Stomach (tissue), 9 donors: ENCODE measurements around the gene MS4A8. TPM values are rescaled to one million over a fixed set of nuclear protein-coding genes. Genes with fewer than 3 reads are reported as not detected.
A peak's percentile ranks its signal among the peaks of the same experiment; 100 is the strongest.
"Not testable (repeated sequence)": the region's sequence is repeated elsewhere in the genome, so short reads cannot be mapped to it uniquely, and the experiment has no call there.

Experiments used
- DNase-seq, 2 donors: peaks; one replicate each; pipeline versions ENCODE4 v3.0.0 to v3.0.0-alpha.2; 2013 to 2019
- H3K27ac ChIP-seq, 5 donors: fragments of 200-600 bp in 4 of 5; sonication (generic) in 4 of 5; one replicate each; pipeline ENCODE4 v1.5.1; 2013 to 2019; ENCODE audit warnings: mild to moderate bottlenecking in 1 of 5, moderate library complexity in 1 of 5
- H3K27me3 ChIP-seq, 3 donors: fragments of 200-600 bp; sonication (generic); one replicate each; pipeline ENCODE4 v1.5.1; 2017 to 2019; ENCODE audit warnings: mixed run types in 1 of 3
- H3K36me3 ChIP-seq, 4 donors: fragments of 200-600 bp; sonication (generic); 1 replicate in 3 of 4; 2 replicates in 1 of 4; pipeline ENCODE4 v1.5.1; 2016 to 2019
- H3K4me1 ChIP-seq, 4 donors: fragments of 200-600 bp; sonication (generic); one replicate each; pipeline ENCODE4 v1.5.1; 2016 to 2019
- H3K4me3 ChIP-seq, 4 donors: fragments of 200-600 bp; sonication (generic) in 3 of 4; one replicate each; pipeline ENCODE4 v1.5.1; 2016 to 2019; ENCODE audit warnings: mild to moderate bottlenecking in 1 of 4
- H3K9me3 ChIP-seq, 4 donors: fragments of 200-600 bp; sonication (generic); one replicate each; pipeline ENCODE4 v1.5.1; 2016 to 2019
- CTCF ChIP-seq, 7 experiments: fragments of 450-650 bp in 4 of 7; fragments of 200-600 bp in 3 of 7; sonication (generic) in 3 of 7; IDR thresholded peaks; one replicate each; pipeline ENCODE4 v1.5.1; 2016 to 2019; ENCODE audit warnings: antibody characterized with exemption in 7 of 7, control low read depth in 2 of 7, mild to moderate bottlenecking in 1 of 7
- EP300 ChIP-seq: sonication (generic); formaldehyde crosslinking; IDR thresholded peaks from one replicate; pipeline ENCODE4 v1.6.1; 2017; ENCODE audit warnings: antibody characterized with exemption
- POLR2A ChIP-seq, 4 donors: fragments of 450-650 bp; IDR thresholded peaks; one replicate each; pipeline ENCODE4 v1.6.1; 2016; ENCODE audit warnings: antibody characterized with exemption in 4 of 4, control low read depth in 2 of 4, mild to moderate bottlenecking in 1 of 4, moderate library complexity in 1 of 4
- POLR2AphosphoS5 ChIP-seq, 3 donors: sonication (generic); formaldehyde crosslinking; IDR thresholded peaks; one replicate each; pipeline ENCODE4 v1.6.1; 2016; ENCODE audit warnings: antibody characterized with exemption in 3 of 3
- WGBS, 5 donors: extraction: QIAGEN DNeasy Blood & Tissue Kit in 3 of 5; methylation state at CpG; one replicate each; pipeline versions ENCODE4 v1.1.5 to v1.1.7; 2013 to 2018; 5-methylcytosine and 5-hydroxymethylcytosine counted together
- intact Hi-C: fragments of 100-400 bp; cut with DNase I; formaldehyde crosslinking; loops from one replicate; pipeline ENCODE4 v1.15.1; 2023; ENCODE audit warnings: low total_unique reads
- polyA plus RNA-seq, 3 donors: library from polyadenylated mRNA; stranded (reverse); fragments of 200-250 nt; gene quantifications; one replicate each; pipeline ENCODE4 v1.2.3, GENCODE V29; 2013
- total RNA-seq, 5 donors: library from RNA; depleted of rRNA; stranded (reverse); fragments of >200 nt; gene quantifications; one replicate each; pipeline versions ENCODE4 v1.1.0 to v1.2.3, GENCODE V29; 2014 to 2016
- donor health status: healthy with polysubstance abuse.
- donor health status: Bipolar disorder and iron deficiency.
- donor health status: healthy.

Gene MS4A8
- total and polyA plus RNA-seq, 8 donors: 2.3 to 8.9 (median 5.7) TPM; not detected in 1

GRCh38 chr11:60754887-60755286 is 55.5 kb downstream of the MS4A8 start:
- DNase-seq: no peak
- intact Hi-C loops: no loop called here
- no peak overlapping the region for H3K27ac ChIP-seq
- no peak overlapping the region for H3K4me3 ChIP-seq
- peaks cover 0 to 32% (median 0%) of the 10 kb centered on the region in 3 donors for H3K27me3 ChIP-seq
- no peak for TF ChIP-seq CTCF (IDR thresholded peaks at IDR 0.05)
- no peaks in the 10 kb centered on the region for H3K9me3 ChIP-seq
- WGBS, 5 donors: 91 to 96% (median 94%) methylated on average over 6 of the region's 6 CpGs
- no peaks in the 10 kb centered on the region for H3K36me3 ChIP-seq
- H3K4me1 ChIP-seq: no peaks in the 10 kb centered on the region

GRCh38 chr11:60756307-60757032 is 57.1 kb downstream of the MS4A8 start, which contains the start of gene MS4A15:
Gene MS4A15 (plus strand): TSS chr11:60756867. CDS start chr11:60763734, 6,867 bp downstream.
- Histone ChIP-seq H3K9me3 (no peaks in the 10 kb centered on the region), H3K36me3 (no peaks in the 10 kb centered on the region), H3K27ac (no peak within 1 kb of the TSS), H3K27me3 (peaks cover 0 to 17% (median 0%) of the 10 kb centered on the region in 3 donors), H3K4me1 (no peaks in the 10 kb centered on the region), H3K4me3 (no peak within 1 kb of the TSS)
- peak in 1 of 2 donors; percentile 61 for DNase-seq
- intact Hi-C loops: no loop called here
- TF ChIP-seq CTCF (IDR thresholded peaks at IDR 0.05) (peak in 5 of 7 experiments; percentile 11 to 51 (median 40)), POLR2AphosphoS5 (IDR thresholded peaks at IDR 0.05) (no peak)
- 46 to 60% (median 53%) methylated on average over 14 of the region's 14 CpGs for WGBS, 5 donors

GRCh38 chr11:60757231-60757800 is 57.9 kb downstream of the MS4A8 start:
- no peak for DNase-seq
- Histone ChIP-seq H3K4me3 (no peak overlapping the region), H3K4me1 (no peaks in the 10 kb centered on the region), H3K9me3 (no peaks in the 10 kb centered on the region), H3K27ac (no peak overlapping the region), H3K27me3 (peaks cover 0 to 17% (median 0%) of the 10 kb centered on the region in 3 donors), H3K36me3 (no peaks in the 10 kb centered on the region)
- TF ChIP-seq POLR2A (IDR thresholded peaks at IDR 0.05) (no peak), POLR2AphosphoS5 (IDR thresholded peaks at IDR 0.05) (no peak), EP300 (no peak), CTCF (IDR thresholded peaks at IDR 0.05) (no peak)
- intact Hi-C loops: no loop called here
- WGBS, 5 donors: 87 to 93% (median 92%) methylated on average over 19 of the region's 19 CpGs

- intact Hi-C loops: not testable (repeated sequence)
These were observed 59.3 kb downstream of the MS4A8 start for GRCh38 chr11:60758671-60759070.

GRCh38 chr11:60759438-60760225 is 60.2 kb downstream of the MS4A8 start:
- DNase-seq, H3K36me3 ChIP-seq, H3K9me3 ChIP-seq, intact Hi-C loops, H3K4me1 ChIP-seq, H3K4me3 ChIP-seq: not testable (repeated sequence)
- peak overlapping the region in 1 of 5 donors; percentile 38 for H3K27ac ChIP-seq
- 68 to 79% (median 74%) methylated on average over 21 to 22 of the region's 22 CpGs for whole genome bisulfite sequencing, 5 donors
- H3K27me3 ChIP-seq: peaks cover 0 to 32% (median 0%) of the 10 kb centered on the region in 3 donors

More at GRCh38 chr11:60758671-60759070, 59.3 kb downstream of the MS4A8 start:
- H3K36me3 ChIP-seq, H3K27ac ChIP-seq, H3K4me3 ChIP-seq, DNase-seq, H3K9me3 ChIP-seq, H3K4me1 ChIP-seq: not testable (repeated sequence)
- WGBS, 5 donors: 87 to 95% (median 93%) methylated on average over 4 of the region's 4 CpGs
- H3K27me3 ChIP-seq: peaks cover 0 to 23% (median 0%) of the 10 kb centered on the region in 3 donors
